ENCODE measurements around the gene SDK2. TPM values are rescaled to one million over a fixed set of nuclear protein-coding genes. Genes with fewer than 3 reads are reported as not detected.

Gene SDK2
- total and polyA plus RNA-seq, 9 of the 15 experiments (the other 6 are each of a cell fraction or from before 2014, with no cell fraction given), result 0.04 TPM; not detected in 8

DNA sequence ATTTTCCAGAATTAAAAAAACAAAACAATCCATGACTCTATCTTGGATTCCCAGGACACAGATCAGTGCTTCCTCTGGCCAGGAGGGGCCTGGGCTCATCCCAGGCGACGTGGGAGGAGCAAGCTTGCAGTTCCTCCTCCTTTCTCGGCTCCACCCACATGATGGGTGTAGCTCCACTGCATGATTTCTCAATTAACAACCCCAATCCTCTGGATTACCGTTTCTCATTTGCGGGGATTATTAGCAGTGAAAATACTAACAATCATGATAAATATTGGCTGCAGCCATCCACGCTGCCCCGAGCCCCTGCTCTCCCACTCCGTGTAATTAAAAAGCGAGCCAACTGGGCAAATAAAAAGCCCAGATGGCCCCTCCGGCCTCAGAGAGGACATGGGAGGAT is 46.4 kb upstream of the SDK2 start:
- BruUV-seq (replicated peaks), result no TSS peak
- H3K9me3 ChIP-seq (replicated peaks; ENCODE audit: control insufficient read depth, insufficient read depth, low read depth, low read length), result no peaks in the 10 kb centered on the region
- no peaks in the 10 kb centered on the region; a peak in 1 of 5 replicates for H3K27me3 ChIP-seq (ENCODE audit: control insufficient read depth in 2 of 2, insufficient read depth in 2 of 2, low read length in 2 of 2)
- ChIA-PET POLR2A (interaction anchor here (0.6 to 0.7 kb wide), 2 partner anchors 19 to 96 kb away, joined by 3 to 4 read pairs; no protein-coding TSS in a partner anchor), CTCF (ENCODE audit: low intra/inter-chr PET ratio) (no interaction called here)
- WGBS (ENCODE audit: insufficient coverage, low coverage, missing lambda C conversion rate), result 0% methylated on average over 10 of the region's 10 CpGs
- no peak overlapping the region for H3K27ac ChIP-seq (ENCODE audit: extremely low read depth, low read depth, low read length)
- FAIRE-seq (no peak), ATAC-seq (peak; percentile 85), DNase-seq (ENCODE audit: extremely low read depth in 1 of 4, low spot score in 3 of 4) (peak; percentile 19 to 64 (median 54))
- no peak overlapping the region for H3K4me3 ChIP-seq
- in situ Hi-C loops (cut with MboI) (no loop called here), intact Hi-C loops (cut with micrococcal nuclease) (no loop called here)
- H3K4me2 ChIP-seq (ENCODE audit: insufficient read depth, low read length), result no peak overlapping the region
- no peaks in the 10 kb centered on the region for H3K36me3 ChIP-seq (ENCODE audit: control insufficient read depth, insufficient read depth, low read length)
- no peaks in the 10 kb centered on the region for H3K79me2 ChIP-seq (ENCODE audit: control insufficient read depth, insufficient read depth, low read length)
- H4K20me1 ChIP-seq (replicated peaks; ENCODE audit: control insufficient read depth, insufficient read depth, low read length), result no peaks in the 10 kb centered on the region; the same call in 1 of the 2 replicates
- no peak overlapping the region for H3K9ac ChIP-seq (ENCODE audit: insufficient read depth in 1 of 2, low read depth in 2 of 2, low read length in 2 of 2)
- H2AFZ ChIP-seq (ENCODE audit: low read depth, low read length), result no peak overlapping the region
- no peaks in the 10 kb centered on the region; a peak in 1 of 5 replicates for H3K4me1 ChIP-seq (replicated peaks in 1 of 2; ENCODE audit: control insufficient read depth in 2 of 2, insufficient read depth in 2 of 2, low read length in 2 of 2)
- no peaks in the 10 kb centered on the region for H3K9me1 ChIP-seq (ENCODE audit: control insufficient read depth, insufficient read depth, low read length)
- no peak for TF ChIP-seq ETV1 (tag; conservative IDR thresholded peaks at IDR 0.05; ENCODE audit: low read depth)
- TF ChIP-seq, protein P1, sequence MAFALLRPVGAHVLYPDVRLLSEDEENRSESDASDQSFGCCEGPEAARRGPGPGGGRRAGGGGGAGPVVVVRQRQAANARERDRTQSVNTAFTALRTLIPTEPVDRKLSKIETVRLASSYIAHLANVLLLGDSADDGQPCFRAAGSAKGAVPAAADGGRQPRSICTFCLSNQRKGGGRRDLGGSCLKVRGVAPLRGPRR (CRISPR knock-in tag; IDR thresholded peaks at IDR 0.05), result no peak
- no peak for TF ChIP-seq ZNF175 (CRISPR knock-in tag; IDR thresholded peaks at IDR 0.05; ENCODE audit: low read depth)
- TF ChIP-seq POLR3G (IDR thresholded peaks at IDR 0.05; ENCODE audit: extremely low read depth, insufficient read length, insufficient replicate concordance), result no peak
- TF ChIP-seq KLF1 (tag; IDR thresholded peaks at IDR 0.05), result no peak
- no peak for TF ChIP-seq ZNF217 (CRISPR knock-in tag; IDR thresholded peaks at IDR 0.05)
- TF ChIP-seq, protein P2, sequence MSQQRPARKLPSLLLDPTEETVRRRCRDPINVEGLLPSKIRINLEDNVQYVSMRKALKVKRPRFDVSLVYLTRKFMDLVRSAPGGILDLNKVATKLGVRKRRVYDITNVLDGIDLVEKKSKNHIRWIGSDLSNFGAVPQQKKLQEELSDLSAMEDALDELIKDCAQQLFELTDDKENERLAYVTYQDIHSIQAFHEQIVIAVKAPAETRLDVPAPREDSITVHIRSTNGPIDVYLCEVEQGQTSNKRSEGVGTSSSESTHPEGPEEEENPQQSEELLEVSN (IDR thresholded peaks at IDR 0.05; ENCODE audit: borderline replicate concordance in 1 of 2, extremely low read depth in 1 of 2, insufficient read depth in 1 of 2, insufficient read length in 1 of 2, low read depth in 1 of 2, low read length in 1 of 2, poor library complexity in 1 of 2, severe bottlenecking in 1 of 2), result no peak
- TF ChIP-seq SMARCB1 (IDR thresholded peaks at IDR 0.05; ENCODE audit: insufficient read length, low read depth), result no peak
- TF ChIP-seq, protein P3, sequence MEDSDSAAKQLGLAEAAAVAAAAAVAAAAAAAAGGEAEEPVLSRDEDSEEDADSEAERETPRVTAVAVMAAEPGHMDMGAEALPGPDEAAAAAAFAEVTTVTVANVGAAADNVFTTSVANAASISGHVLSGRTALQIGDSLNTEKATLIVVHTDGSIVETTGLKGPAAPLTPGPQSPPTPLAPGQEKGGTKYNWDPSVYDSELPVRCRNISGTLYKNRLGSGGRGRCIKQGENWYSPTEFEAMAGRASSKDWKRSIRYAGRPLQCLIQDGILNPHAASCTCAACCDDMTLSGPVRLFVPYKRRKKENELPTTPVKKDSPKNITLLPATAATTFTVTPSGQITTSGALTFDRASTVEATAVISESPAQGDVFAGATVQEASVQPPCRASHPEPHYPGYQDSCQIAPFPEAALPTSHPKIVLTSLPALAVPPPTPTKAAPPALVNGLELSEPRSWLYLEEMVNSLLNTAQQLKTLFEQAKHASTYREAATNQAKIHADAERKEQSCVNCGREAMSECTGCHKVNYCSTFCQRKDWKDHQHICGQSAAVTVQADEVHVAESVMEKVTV (CRISPR knock-in tag; IDR thresholded peaks at IDR 0.05), result no peak
- no peak for TF ChIP-seq ZBTB7A (IDR thresholded peaks at IDR 0.05; ENCODE audit: borderline replicate concordance, control insufficient read depth, low read depth, low read length)
- TF ChIP-seq, protein P4, sequence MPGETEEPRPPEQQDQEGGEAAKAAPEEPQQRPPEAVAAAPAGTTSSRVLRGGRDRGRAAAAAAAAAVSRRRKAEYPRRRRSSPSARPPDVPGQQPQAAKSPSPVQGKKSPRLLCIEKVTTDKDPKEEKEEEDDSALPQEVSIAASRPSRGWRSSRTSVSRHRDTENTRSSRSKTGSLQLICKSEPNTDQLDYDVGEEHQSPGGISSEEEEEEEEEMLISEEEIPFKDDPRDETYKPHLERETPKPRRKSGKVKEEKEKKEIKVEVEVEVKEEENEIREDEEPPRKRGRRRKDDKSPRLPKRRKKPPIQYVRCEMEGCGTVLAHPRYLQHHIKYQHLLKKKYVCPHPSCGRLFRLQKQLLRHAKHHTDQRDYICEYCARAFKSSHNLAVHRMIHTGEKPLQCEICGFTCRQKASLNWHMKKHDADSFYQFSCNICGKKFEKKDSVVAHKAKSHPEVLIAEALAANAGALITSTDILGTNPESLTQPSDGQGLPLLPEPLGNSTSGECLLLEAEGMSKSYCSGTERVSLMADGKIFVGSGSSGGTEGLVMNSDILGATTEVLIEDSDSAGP (CRISPR knock-in tag; IDR thresholded peaks at IDR 0.05), result no peak
- no peak for TF ChIP-seq SETDB1 (IDR thresholded peaks at IDR 0.05; ENCODE audit: low read length)

All from K562 (cell line).